HCT116 (cell line): ENCODE results near the gene PSMC3. TPM values are rescaled to one million over a fixed set of nuclear protein-coding genes. Genes with fewer than 3 reads are reported as not detected.

Source experiments
- ATAC-seq: fragments of 200-7000 bp; cut with Tn5 transposase; 2 replicates; pipeline ENCODE4 v1.9.1; 2020; ENCODE audit warnings: mild to moderate bottlenecking, moderate library complexity
- BruUV-seq: library from RNA; stranded (reverse); fragments of 400-500 nt; replicated peaks from 2 replicates; lab custom pipeline; 2021; lab: Mats Ljungman, UMichigan
- CTCF ChIA-PET: fragments of 300-600 bp; sonication (Branson Sonifier 250); formaldehyde crosslinking; loops from one replicate; lab custom pipeline; 2021; ENCODE audit warnings: antibody characterized with exemption; lab: Charles Lee
- POLR2A ChIA-PET: fragments of 300-600, 350-600 bp; sonication (Branson Sonifier 250); formaldehyde crosslinking; loops from one replicate; lab custom pipeline; 2021; ENCODE audit warnings: antibody characterized with exemption; lab: Charles Lee
- RAD21 ChIA-PET, 2 experiments: fragments of 300-600 bp; sonication (Branson Sonifier 250); formaldehyde crosslinking; loops; one replicate each; lab custom pipeline; 2023; ENCODE audit warnings: low total read pairs in 2 of 2; ENCODE audit not compliant: uncharacterized antibody in 2 of 2, unreplicated experiment in 2 of 2, low non-redundant PET in 1 of 2; lab: Charles Lee
- DNase-seq: peaks from one replicate; pipeline ENCODE4 v3.0.0-alpha.2; 2010; ENCODE audit warnings: low read depth, low spot score
- H2AFZ ChIP-seq: fragments of 200-600 bp; shearing (Covaris generic), sonication (generic); 2 replicates; pipeline ENCODE4 v1.6.1; 2017; ENCODE audit warnings: low read depth, mixed run types, mixed read lengths, antibody characterized with exemption, low read length; ENCODE audit not compliant: poor library complexity, severe bottlenecking
- H3K27ac ChIP-seq: 2 replicates; pipeline ENCODE4 v1.5.1; 2012; ENCODE audit warnings: low read depth, low read length
- H3K27me3 ChIP-seq: fragments of 200-600 bp; sonication (generic); 2 replicates; pipeline ENCODE4 v1.6.1; 2016; ENCODE audit warnings: mixed run types, low read length, mixed read lengths; ENCODE audit not compliant: insufficient read depth
- H3K36me3 ChIP-seq, 2 experiments: fragments of 200-500 bp in 1 of 2; fragments of 200-600 bp in 1 of 2; sonication (Bioruptor generic) in 1 of 2; sonication (generic) in 1 of 2; 2 replicates each; pipeline versions ENCODE4 v1.5.1 to v1.6.1; 2014 to 2016; ENCODE audit warnings: low read length in 2 of 2, inconsistent platforms in 1 of 2, mixed read lengths in 1 of 2, mixed run types in 1 of 2; ENCODE audit not compliant: insufficient read depth in 2 of 2, control insufficient read depth in 1 of 2
- H3K4me1 ChIP-seq, 2 experiments: fragments of 200-600 bp in 1 of 2; sonication (generic) in 1 of 2; 2 replicates each; pipeline versions ENCODE4 v1.5.1 to v1.6.1; 2012 to 2017; ENCODE audit warnings: low read length in 2 of 2, inconsistent platforms in 1 of 2, mild to moderate bottlenecking in 1 of 2, mixed read lengths in 1 of 2, mixed run types in 1 of 2, moderate library complexity in 1 of 2; ENCODE audit not compliant: insufficient read depth in 2 of 2, control insufficient read depth in 1 of 2
- H3K4me2 ChIP-seq: fragments of 200-600 bp; sonication (generic); 2 replicates; pipeline ENCODE4 v1.6.1; 2017; ENCODE audit warnings: mixed run types, low read length, mixed read lengths
- H3K4me3 ChIP-seq, 2 experiments: fragments of 200-600 bp in 1 of 2; sonication (generic) in 1 of 2; replicated peaks in 1 of 2; 2 replicates each; pipeline ENCODE4 v1.5.1; 2011 to 2016; ENCODE audit warnings: low read length in 2 of 2, control low read depth in 1 of 2, low read depth in 1 of 2, mild to moderate bottlenecking in 1 of 2, mixed read lengths in 1 of 2, mixed run types in 1 of 2
- H3K79me2 ChIP-seq: fragments of 200-600 bp; sonication (generic); 2 replicates; pipeline ENCODE4 v1.6.1; 2017; ENCODE audit warnings: mild to moderate bottlenecking, mixed run types, low read length, moderate library complexity, mixed read lengths; ENCODE audit not compliant: insufficient read depth
- H3K9ac ChIP-seq: fragments of 200-600 bp; sonication (generic); 2 replicates; pipeline ENCODE4 v1.6.1; 2016; ENCODE audit warnings: low read length, mixed read lengths
- H3K9me2 ChIP-seq: fragments of 200-600 bp; sonication (generic), shearing (Covaris generic); 2 replicates; pipeline ENCODE4 v1.6.1; 2017; ENCODE audit warnings: mixed run types, mild to moderate bottlenecking, moderate library complexity; ENCODE audit not compliant: insufficient read depth
- H3K9me3 ChIP-seq, 2 experiments: fragments of 200-500 bp in 1 of 2; fragments of 200-600 bp in 1 of 2; sonication (Bioruptor generic) in 1 of 2; sonication (generic) in 1 of 2; 2 replicates each; pipeline ENCODE4 v1.6.1; 2014 to 2017; ENCODE audit warnings: low read length in 2 of 2, mixed read lengths in 2 of 2, inconsistent platforms in 1 of 2, low read depth in 1 of 2, mild to moderate bottlenecking in 1 of 2, mixed run types in 1 of 2, moderate library complexity in 1 of 2; ENCODE audit not compliant: control insufficient read depth in 1 of 2, insufficient read depth in 1 of 2
- H4K20me1 ChIP-seq: fragments of 200-600 bp; sonication (generic), shearing (Covaris generic); 2 replicates; pipeline ENCODE4 v1.6.1; 2017; ENCODE audit warnings: mixed run types, mild to moderate bottlenecking, moderate library complexity; ENCODE audit not compliant: insufficient read depth
- CTCF ChIP-seq, 3 experiments: fragments of 200-600 bp in 1 of 3; sonication (generic) in 1 of 3; IDR thresholded peaks in 2 of 3; conservative IDR thresholded peaks in 1 of 3; 2 replicates each; pipeline ENCODE4 v1.5.1; 2012 to 2017; ENCODE audit warnings: low read depth in 2 of 3, low read length in 2 of 3, antibody characterized with exemption in 1 of 3, borderline replicate concordance in 1 of 3, control low read depth in 1 of 3, mild to moderate bottlenecking in 1 of 3, mixed read lengths in 1 of 3, mixed run types in 1 of 3, moderate library complexity in 1 of 3; ENCODE audit not compliant: insufficient read depth in 1 of 3
- EZH2phosphoT487 ChIP-seq: fragments of 200-600 bp; IDR thresholded peaks from 2 replicates; pipeline ENCODE4 v1.6.1; 2018; ENCODE audit warnings: antibody characterized with exemption, borderline replicate concordance
- JUND ChIP-seq: IDR thresholded peaks from 2 replicates; pipeline ENCODE4 v1.6.1; 2012
- SIN3A ChIP-seq: IDR thresholded peaks from 2 replicates; pipeline ENCODE4 v1.6.1; 2012; ENCODE audit warnings: low read depth
- YY1 ChIP-seq: IDR thresholded peaks from 2 replicates; pipeline ENCODE4 v1.6.1; 2011; ENCODE audit warnings: low read length, low read depth, moderate library complexity, mild to moderate bottlenecking; ENCODE audit not compliant: insufficient replicate concordance; ENCODE audit errors: extremely low read depth
- ZNF274 ChIP-seq: fragments of 200-500 bp; sonication (Bioruptor generic); IDR thresholded peaks from 2 replicates; pipeline ENCODE4 v1.6.1; 2014; ENCODE audit warnings: mild to moderate bottlenecking, low read depth, low read length, inconsistent platforms
- intact Hi-C: fragments of 100-400 bp; cut with micrococcal nuclease; formaldehyde crosslinking; loops from 2 replicates; pipeline ENCODE4 v1.10.0; 2022
- total RNA-seq: library from RNA; stranded (reverse); gene quantifications from one replicate; pipeline ENCODE4 v1.2.1, GENCODE V29; 2021; ENCODE audit not compliant: unreplicated experiment

PSMC3 gene
- total RNA-seq, 1 experiment from 2014 or later, result 155 TPM

GRCh38 chr11:47375020-47375419, 51.2 kb downstream of the PSMC3 start:
- Histone ChIP-seq H3K9ac (no peak overlapping the region), H3K4me1 (peaks cover 11 to 29% of the 10 kb centered on the region in 2 experiments; a peak in 3 of 4 replicates), H3K79me2 (no peaks in the 10 kb centered on the region), H3K27me3 (no peaks in the 10 kb centered on the region), H3K4me2 (peak overlapping the region; percentile 41; the same call in 1 of the 2 replicates), H4K20me1 (no peaks in the 10 kb centered on the region), H3K36me3 (no peaks in the 10 kb centered on the region), H3K27ac (no peak overlapping the region), H3K9me2 (no peaks in the 10 kb centered on the region)
- intact Hi-C loops, result no loop called here
- POLR2A ChIA-PET, result interaction anchor here (1.2 kb wide), 1 partner anchor 33 kb away, joined by 5 read pairs; the partner anchor contains the start of gene SLC39A13
- no TSS peak for BruUV-seq
- no peak for TF ChIP-seq SIN3A
- no peak for TF ChIP-seq EZH2phosphoT487
- no peak for TF ChIP-seq CTCF (IDR thresholded peaks at IDR 0.05 in 2 of 3, conservative IDR thresholded peaks at IDR 0.05 in 1 of 3; ENCODE audit: borderline replicate concordance in 1 of 3, insufficient read depth in 1 of 3, low read depth in 2 of 3, low read length in 2 of 3)
- TF ChIP-seq ZNF274, result no peak
- TF ChIP-seq, all 23 proteins: peak for 0
- ChIA-PET RAD21 (no interaction called here), CTCF (interaction anchor here (0.9 to 1.3 kb wide), 11 partner anchors 12 to 480 kb away, joined by 3 to 9 read pairs (median 5); no protein-coding TSS in a partner anchor)
- ATAC-seq, result no peak
- Histone ChIP-seq H3K4me3 (no peak overlapping the region), H2AFZ (no peak overlapping the region), H3K9me3 (no peaks in the 10 kb centered on the region)
- DNase-seq, result no peak

GRCh38 chr11:47374720-47375019, 51.6 kb downstream of the PSMC3 start:
- Histone ChIP-seq H3K27ac (peak overlapping the region; percentile 31; the same call in 1 of the 2 replicates), H3K4me1 (peaks cover 11 to 29% of the 10 kb centered on the region in 2 experiments; a peak in 3 of 4 replicates), H2AFZ (no peak overlapping the region), H3K4me2 (peak overlapping the region; percentile 41), H3K36me3 (no peaks in the 10 kb centered on the region), H3K9me2 (no peaks in the 10 kb centered on the region), H3K79me2 (no peaks in the 10 kb centered on the region), H4K20me1 (no peaks in the 10 kb centered on the region), H3K4me3 (no peak overlapping the region), H3K9ac (no peak overlapping the region), H3K9me3 (no peaks in the 10 kb centered on the region), H3K27me3 (no peaks in the 10 kb centered on the region)
- ATAC-seq, result no peak
- intact Hi-C loops, result loop anchor here (1.0 to 5.0 kb wide), 4 partner anchors 34 to 478 kb away; partner anchors contain the start of gene SLC39A13
- no peak for DNase-seq
- POLR2A ChIA-PET, result interaction anchor here (1.2 kb wide), 1 partner anchor 33 kb away, joined by 5 read pairs; the partner anchor contains the start of gene SLC39A13
- CTCF ChIA-PET, result interaction anchor here (0.6 to 1.3 kb wide), 16 partner anchors 10 to 480 kb away, joined by 3 to 9 read pairs (median 5); partner anchors contain the start of gene PSMC3
- TF ChIP-seq JUND, result no peak
- no peak for TF ChIP-seq ZNF274
- no peak for TF ChIP-seq YY1
- RAD21 ChIA-PET, result no interaction called here
- no TSS peak for BruUV-seq
